Measurements from ENCODE around the gene TSHZ3. TPM values are rescaled to one million over a fixed set of nuclear protein-coding genes. Genes with fewer than 3 reads are reported as not detected.

Gene TSHZ3
- total RNA-seq, 1 experiment from 2014 or later: 3.2 TPM

- Histone ChIP-seq H3K4me2 (ENCODE audit: insufficient read depth, insufficient read length, low read length) (no peak overlapping the region), H3T11ph (ENCODE audit: low read length) (no peak overlapping the region), H2AK5ac (ENCODE audit: insufficient read length, low read length) (no peak overlapping the region), H2AFZ (ENCODE audit: low read length) (no peak overlapping the region), H3K23ac (ENCODE audit: insufficient read length, low read depth, low read length) (no peak overlapping the region), H3K27ac (ENCODE audit: insufficient read length, low read depth, low read length) (no peak overlapping the region), H3K14ac (ENCODE audit: insufficient read depth, low read length) (no peak overlapping the region), H3K9me3 (ENCODE audit: control insufficient read depth, low read depth, low read length) (no peaks in the 10 kb centered on the region), H2BK15ac (ENCODE audit: low read depth, low read length) (no peak overlapping the region), H3K4ac (ENCODE audit: low read depth, low read length) (no peak overlapping the region), H3K79me2 (ENCODE audit: insufficient read depth, low read length) (no peaks in the 10 kb centered on the region; the same call in 1 of the 2 replicates), H4K8ac (replicated peaks; ENCODE audit: insufficient read length, low read depth, low read length) (no peak overlapping the region), H2BK20ac (ENCODE audit: low read depth, low read length, poor library complexity, severe bottlenecking) (no peak overlapping the region), H4K5ac (ENCODE audit: insufficient read length, low read depth, low read length) (no peak overlapping the region), H4K20me1 (ENCODE audit: control insufficient read depth, insufficient read depth, insufficient read length) (no peaks in the 10 kb centered on the region), H3K18ac (ENCODE audit: insufficient read length, low read depth, low read length) (no peak overlapping the region), H4K91ac (ENCODE audit: insufficient read length, low read depth, low read length) (no peak overlapping the region), H3K79me1 (ENCODE audit: insufficient read depth, low read depth, low read length, poor library complexity, severe bottlenecking) (no peaks in the 10 kb centered on the region), H3K9ac (ENCODE audit: extremely low read depth, insufficient read length, low read length) (no peak overlapping the region), H2BK120ac (ENCODE audit: low read depth, low read length, poor library complexity, severe bottlenecking) (no peak overlapping the region), H2BK12ac (ENCODE audit: insufficient read length, low read depth, low read length) (no peak overlapping the region), H3K4me1 (ENCODE audit: insufficient read depth, low read length) (no peaks in the 10 kb centered on the region), H3K27me3 (ENCODE audit: insufficient read depth, low read length) (no peaks in the 10 kb centered on the region), H2BK5ac (ENCODE audit: insufficient read length, low read length) (no peak overlapping the region), H3K23me2 (ENCODE audit: insufficient read length, low read depth, low read length, poor library complexity, severe bottlenecking) (no peaks in the 10 kb centered on the region), H3K56ac (ENCODE audit: insufficient read length, low read depth, low read length) (no peak overlapping the region)
- TF ChIP-seq CTCF (conservative IDR thresholded peaks at IDR 0.05): no peak
- WGBS (ENCODE audit: extremely low coverage, insufficient read length, low lambda C conversion rate): no CpG with 5 or more reads among the region's 10 CpGs
- Mint-ChIP-seq H3K4me3 (no peak overlapping the region), H3K27ac (no peak overlapping the region), H3K27me3 (ENCODE audit: low read depth) (no peaks in the 10 kb centered on the region), H3K36me3 (ENCODE audit: insufficient read depth in 1 of 3, low read depth in 3 of 3) (no peaks in the 10 kb centered on the region; a peak in 2 of 7 replicates), H3K4me1 (peaks cover 3 to 6% of the 10 kb centered on the region in 2 experiments), H3K9me3 (no peaks in the 10 kb centered on the region; a peak in 1 of 5 replicates)
- DNase-seq: no peak
Measured at GRCh38 chr19:31289381-31289880, 59.8 kb downstream of the TSHZ3 start.
